Measurements from ENCODE around the gene PGAM5. TPM values are rescaled to one million over a fixed set of nuclear protein-coding genes. Genes with fewer than 3 reads are reported as not detected.
A peak's percentile ranks its signal among the peaks of the same experiment; 100 is the strongest.

PGAM5 gene
- total and polyA plus RNA-seq, 2 of the 13 experiments (the other 11 are each of a cell fraction or from before 2014, with no cell fraction given) = 18.0 to 77.9 TPM

DNA sequence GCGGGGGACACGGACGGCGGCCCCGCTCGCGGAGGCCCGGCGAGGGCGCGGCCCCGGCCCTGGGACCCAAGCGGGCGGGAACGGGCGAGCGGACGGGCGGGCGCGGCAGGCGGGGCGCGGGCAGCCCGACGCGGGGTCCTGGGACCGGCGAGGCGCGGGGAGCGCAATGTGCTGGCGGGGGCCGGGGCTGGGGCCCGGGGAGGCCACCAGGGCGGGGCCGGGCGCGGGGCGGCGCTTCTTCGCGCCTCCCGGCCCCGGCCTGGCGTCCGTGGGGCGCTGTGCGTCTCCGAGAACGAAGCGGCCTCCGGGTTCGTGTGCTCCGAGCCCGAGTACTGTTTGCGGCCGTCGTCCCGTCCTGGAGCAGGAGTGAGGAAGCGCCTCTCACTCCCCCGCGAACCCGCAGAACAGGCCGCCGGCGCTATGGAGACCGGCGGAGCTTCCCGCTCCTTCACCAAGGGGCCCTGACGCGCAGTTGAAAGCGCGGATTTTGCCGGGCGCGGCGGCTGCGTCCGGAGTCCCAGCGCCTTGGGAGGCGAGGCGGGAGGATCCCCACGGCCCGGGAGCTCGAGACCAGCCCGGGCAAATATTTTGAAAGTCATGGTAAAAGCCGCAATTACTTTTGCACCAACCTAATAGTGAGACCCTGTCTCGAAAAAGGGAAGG, 51.4 kb downstream of the PGAM5 start (continued):
- TF ChIP-seq, protein P1, sequence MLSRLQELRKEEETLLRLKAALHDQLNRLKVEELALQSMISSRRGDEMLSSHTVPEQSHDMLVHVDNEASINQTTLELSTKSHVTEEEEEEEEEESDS (CRISPR knock-in tag; IDR thresholded peaks at IDR 0.05; ENCODE audit: borderline replicate concordance) = no peak
- TF ChIP-seq ZNF264 (CRISPR knock-in tag; IDR thresholded peaks at IDR 0.05) (no peak), HOXA9 (CRISPR knock-in tag; IDR thresholded peaks at IDR 0.05; ENCODE audit: borderline replicate concordance) (0 out of 2 replicates have a peak, but pooled peaks have one; percentile 59), MEIS1 (CRISPR knock-in tag; IDR thresholded peaks at IDR 0.05; ENCODE audit: borderline replicate concordance) (no peak), CCDC6 (CRISPR knock-in tag; IDR thresholded peaks at IDR 0.05) (no peak), SMARCE1 (IDR thresholded peaks at IDR 0.05; ENCODE audit: borderline replicate concordance) (no peak), MTF2 (CRISPR knock-in tag; IDR thresholded peaks at IDR 0.05; ENCODE audit: borderline replicate concordance) (no peak), ZMYM4 (CRISPR knock-in tag; IDR thresholded peaks at IDR 0.05) (peak; percentile 47; the same call in 1 of the 2 replicates), ELF3 (CRISPR knock-in tag; IDR thresholded peaks at IDR 0.05) (0 out of 2 replicates have a peak, but pooled peaks have one; percentile 19), SMAD9 (CRISPR knock-in tag; IDR thresholded peaks at IDR 0.05) (0 out of 2 replicates have a peak, but pooled peaks have one; percentile 31), NFE2L1 (CRISPR knock-in tag; IDR thresholded peaks at IDR 0.05; ENCODE audit: borderline replicate concordance) (0 out of 2 replicates have a peak, but pooled peaks have one; percentile 35), HMG20B (CRISPR knock-in tag; conservative IDR thresholded peaks at IDR 0.05) (0 out of 2 replicates have a peak, but pooled peaks have one; percentile 39), RELA (CRISPR knock-in tag; IDR thresholded peaks at IDR 0.05) (no peak), ZNF431 (CRISPR knock-in tag; IDR thresholded peaks at IDR 0.05; ENCODE audit: borderline replicate concordance, low read depth) (no peak), ZNF546 (CRISPR knock-in tag; conservative IDR thresholded peaks at IDR 0.05) (no peak), ZNF768 (CRISPR knock-in tag; IDR thresholded peaks at IDR 0.05) (peak; percentile 80), PHF8 (CRISPR knock-in tag; IDR thresholded peaks at IDR 0.05) (peak; percentile 96), ZNF615 (CRISPR knock-in tag; IDR thresholded peaks at IDR 0.05; ENCODE audit: borderline replicate concordance) (no peak), TAF1 (CRISPR knock-in tag; IDR thresholded peaks at IDR 0.05) (peak; percentile 82)
- TF ChIP-seq, protein P2, sequence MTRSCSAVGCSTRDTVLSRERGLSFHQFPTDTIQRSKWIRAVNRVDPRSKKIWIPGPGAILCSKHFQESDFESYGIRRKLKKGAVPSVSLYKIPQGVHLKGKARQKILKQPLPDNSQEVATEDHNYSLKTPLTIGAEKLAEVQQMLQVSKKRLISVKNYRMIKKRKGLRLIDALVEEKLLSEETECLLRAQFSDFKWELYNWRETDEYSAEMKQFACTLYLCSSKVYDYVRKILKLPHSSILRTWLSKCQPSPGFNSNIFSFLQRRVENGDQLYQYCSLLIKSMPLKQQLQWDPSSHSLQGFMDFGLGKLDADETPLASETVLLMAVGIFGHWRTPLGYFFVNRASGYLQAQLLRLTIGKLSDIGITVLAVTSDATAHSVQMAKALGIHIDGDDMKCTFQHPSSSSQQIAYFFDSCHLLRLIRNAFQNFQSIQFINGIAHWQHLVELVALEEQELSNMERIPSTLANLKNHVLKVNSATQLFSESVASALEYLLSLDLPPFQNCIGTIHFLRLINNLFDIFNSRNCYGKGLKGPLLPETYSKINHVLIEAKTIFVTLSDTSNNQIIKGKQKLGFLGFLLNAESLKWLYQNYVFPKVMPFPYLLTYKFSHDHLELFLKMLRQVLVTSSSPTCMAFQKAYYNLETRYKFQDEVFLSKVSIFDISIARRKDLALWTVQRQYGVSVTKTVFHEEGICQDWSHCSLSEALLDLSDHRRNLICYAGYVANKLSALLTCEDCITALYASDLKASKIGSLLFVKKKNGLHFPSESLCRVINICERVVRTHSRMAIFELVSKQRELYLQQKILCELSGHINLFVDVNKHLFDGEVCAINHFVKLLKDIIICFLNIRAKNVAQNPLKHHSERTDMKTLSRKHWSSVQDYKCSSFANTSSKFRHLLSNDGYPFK (CRISPR knock-in tag; IDR thresholded peaks at IDR 0.05; ENCODE audit: borderline replicate concordance) = peak; percentile 64; the same call in 1 of the 2 replicates
- TF ChIP-seq, protein P3, sequence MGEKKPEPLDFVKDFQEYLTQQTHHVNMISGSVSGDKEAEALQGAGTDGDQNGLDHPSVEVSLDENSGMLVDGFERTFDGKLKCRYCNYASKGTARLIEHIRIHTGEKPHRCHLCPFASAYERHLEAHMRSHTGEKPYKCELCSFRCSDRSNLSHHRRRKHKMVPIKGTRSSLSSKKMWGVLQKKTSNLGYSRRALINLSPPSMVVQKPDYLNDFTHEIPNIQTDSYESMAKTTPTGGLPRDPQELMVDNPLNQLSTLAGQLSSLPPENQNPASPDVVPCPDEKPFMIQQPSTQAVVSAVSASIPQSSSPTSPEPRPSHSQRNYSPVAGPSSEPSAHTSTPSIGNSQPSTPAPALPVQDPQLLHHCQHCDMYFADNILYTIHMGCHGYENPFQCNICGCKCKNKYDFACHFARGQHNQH (CRISPR knock-in tag; IDR thresholded peaks at IDR 0.05) = peak; percentile 63; the same call in 1 of the 2 replicates
- TF ChIP-seq, protein P4, sequence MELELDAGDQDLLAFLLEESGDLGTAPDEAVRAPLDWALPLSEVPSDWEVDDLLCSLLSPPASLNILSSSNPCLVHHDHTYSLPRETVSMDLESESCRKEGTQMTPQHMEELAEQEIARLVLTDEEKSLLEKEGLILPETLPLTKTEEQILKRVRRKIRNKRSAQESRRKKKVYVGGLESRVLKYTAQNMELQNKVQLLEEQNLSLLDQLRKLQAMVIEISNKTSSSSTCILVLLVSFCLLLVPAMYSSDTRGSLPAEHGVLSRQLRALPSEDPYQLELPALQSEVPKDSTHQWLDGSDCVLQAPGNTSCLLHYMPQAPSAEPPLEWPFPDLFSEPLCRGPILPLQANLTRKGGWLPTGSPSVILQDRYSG (CRISPR knock-in tag; IDR thresholded peaks at IDR 0.05) = no peak
- TF ChIP-seq, protein P5, sequence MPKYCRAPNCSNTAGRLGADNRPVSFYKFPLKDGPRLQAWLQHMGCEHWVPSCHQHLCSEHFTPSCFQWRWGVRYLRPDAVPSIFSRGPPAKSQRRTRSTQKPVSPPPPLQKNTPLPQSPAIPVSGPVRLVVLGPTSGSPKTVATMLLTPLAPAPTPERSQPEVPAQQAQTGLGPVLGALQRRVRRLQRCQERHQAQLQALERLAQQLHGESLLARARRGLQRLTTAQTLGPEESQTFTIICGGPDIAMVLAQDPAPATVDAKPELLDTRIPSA (CRISPR knock-in tag; IDR thresholded peaks at IDR 0.05; ENCODE audit: borderline replicate concordance) = no peak
- TF ChIP-seq, protein P6, sequence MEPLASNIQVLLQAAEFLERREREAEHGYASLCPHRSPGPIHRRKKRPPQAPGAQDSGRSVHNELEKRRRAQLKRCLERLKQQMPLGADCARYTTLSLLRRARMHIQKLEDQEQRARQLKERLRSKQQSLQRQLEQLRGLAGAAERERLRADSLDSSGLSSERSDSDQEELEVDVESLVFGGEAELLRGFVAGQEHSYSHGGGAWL (CRISPR knock-in tag; IDR thresholded peaks at IDR 0.05) = no peak
